Measurements from ENCODE around the gene PRKCH.

Gene PRKCH

GRCh38 chr14:61575126-61575525 lies 253.7 kb downstream of the PRKCH start:
- Histone ChIP-seq H3K27me3 (ENCODE audit: insufficient read depth, low read length, poor library complexity) (peaks cover 32% of the 10 kb centered on the region), H3K9me3 (ENCODE audit: insufficient read depth, low read length, severe bottlenecking) (no peaks in the 10 kb centered on the region), H4K20me1 (ENCODE audit: insufficient read depth, low read length) (peaks cover 7% of the 10 kb centered on the region; the same call in 1 of the 2 replicates), H2AFZ (ENCODE audit: low read depth, low read length) (no peak overlapping the region), H3K36me3 (ENCODE audit: insufficient read depth, low read length) (no peaks in the 10 kb centered on the region), H3K4me3 (ENCODE audit: low read depth in 1 of 2, low read length in 2 of 2) (no peak overlapping the region), H3K9ac (ENCODE audit: low read depth, low read length) (no peak overlapping the region), H3K4me1 (ENCODE audit: insufficient read depth, low read length) (peaks cover 28% of the 10 kb centered on the region), H3K79me2 (ENCODE audit: insufficient read depth, low read length) (no peaks in the 10 kb centered on the region), H3K27ac (ENCODE audit: low read length) (no peak overlapping the region), H3K4me2 (ENCODE audit: insufficient read depth, low read length) (no peak overlapping the region)
- no peak for ATAC-seq (ENCODE audit: insufficient read depth, low read depth)
- TF ChIP-seq CTCF (IDR thresholded peaks at IDR 0.05; ENCODE audit: borderline replicate concordance, extremely low read depth, low read length, poor library complexity, severe bottlenecking) (no peak), EZH2 (IDR thresholded peaks at IDR 0.05; ENCODE audit: borderline replicate concordance, low read depth, low read length, severe bottlenecking) (no peak)
- no peak for DNase-seq

- peaks cover 4% of the 10 kb centered on the region; the same call in 1 of the 2 replicates for H4K20me1 ChIP-seq (ENCODE audit: insufficient read depth, low read length)
- H3K4me1 ChIP-seq (ENCODE audit: insufficient read depth, low read length) = peaks cover 23% of the 10 kb centered on the region
- H3K4me3 ChIP-seq (ENCODE audit: low read depth in 1 of 2, low read length in 2 of 2) = no peak overlapping the region
- DNase-seq (no peak), ATAC-seq (ENCODE audit: insufficient read depth, low read depth) (no peak)
- no peak overlapping the region for H3K9ac ChIP-seq (ENCODE audit: low read depth, low read length)
- H2AFZ ChIP-seq (ENCODE audit: low read depth, low read length) = no peak overlapping the region
- no peaks in the 10 kb centered on the region for H3K9me3 ChIP-seq (ENCODE audit: insufficient read depth, low read length, severe bottlenecking)
- H3K27ac ChIP-seq (ENCODE audit: low read length) = no peak overlapping the region
- no peaks in the 10 kb centered on the region for H3K36me3 ChIP-seq (ENCODE audit: insufficient read depth, low read length)
- peaks cover 32% of the 10 kb centered on the region for H3K27me3 ChIP-seq (ENCODE audit: insufficient read depth, low read length, poor library complexity)
- no peak overlapping the region for H3K4me2 ChIP-seq (ENCODE audit: insufficient read depth, low read length)
- no peak for TF ChIP-seq EZH2 (IDR thresholded peaks at IDR 0.05; ENCODE audit: borderline replicate concordance, low read depth, low read length, severe bottlenecking)
- no peak for TF ChIP-seq CTCF (IDR thresholded peaks at IDR 0.05; ENCODE audit: borderline replicate concordance, extremely low read depth, low read length, poor library complexity, severe bottlenecking)
- H3K79me2 ChIP-seq (ENCODE audit: insufficient read depth, low read length) = no peaks in the 10 kb centered on the region
Measured at GRCh38 chr14:61575551-61576150, 254.3 kb downstream of the PRKCH start.

GRCh38 chr14:61577506-61577931 lies 256.1 kb downstream of the PRKCH start:
- no peak overlapping the region for H2AFZ ChIP-seq (ENCODE audit: low read depth, low read length)
- H3K79me2 ChIP-seq (ENCODE audit: insufficient read depth, low read length) = no peaks in the 10 kb centered on the region
- DNase-seq (no peak), ATAC-seq (ENCODE audit: insufficient read depth, low read depth) (no peak)
- TF ChIP-seq EZH2 (IDR thresholded peaks at IDR 0.05; ENCODE audit: borderline replicate concordance, low read depth, low read length, severe bottlenecking) (no peak), CTCF (IDR thresholded peaks at IDR 0.05; ENCODE audit: borderline replicate concordance, extremely low read depth, low read length, poor library complexity, severe bottlenecking) (no peak)
- H3K36me3 ChIP-seq (ENCODE audit: insufficient read depth, low read length) = no peaks in the 10 kb centered on the region
- H3K4me1 ChIP-seq (ENCODE audit: insufficient read depth, low read length) = peaks cover 16% of the 10 kb centered on the region
- no peak overlapping the region for H3K4me3 ChIP-seq (ENCODE audit: low read depth in 1 of 2, low read length in 2 of 2)
- no peak overlapping the region for H3K27ac ChIP-seq (ENCODE audit: low read length)
- no peak overlapping the region for H3K4me2 ChIP-seq (ENCODE audit: insufficient read depth, low read length)
- H3K27me3 ChIP-seq (ENCODE audit: insufficient read depth, low read length, poor library complexity) = peaks cover 39% of the 10 kb centered on the region
- peaks cover 3% of the 10 kb centered on the region; the same call in 1 of the 2 replicates for H4K20me1 ChIP-seq (ENCODE audit: insufficient read depth, low read length)
- H3K9ac ChIP-seq (ENCODE audit: low read depth, low read length) = no peak overlapping the region
- no peaks in the 10 kb centered on the region for H3K9me3 ChIP-seq (ENCODE audit: insufficient read depth, low read length, severe bottlenecking)
